GM23248 (cell line): Measurements from ENCODE around the gene HOXA2.

Experiments used
- EZH2 ChIP-seq: fragments of 200-600 bp; sonication (generic); IDR thresholded peaks from 2 replicates; pipeline ENCODE4 v1.6.1; 2018; ENCODE audit warnings: antibody characterized with exemption, mild to moderate bottlenecking; ENCODE audit not compliant: insufficient read depth, poor library complexity, severe bottlenecking
- EZH2phosphoT487 ChIP-seq: fragments of 200-600 bp; sonication (generic); IDR thresholded peaks from 2 replicates; pipeline ENCODE4 v1.6.1; 2018; ENCODE audit warnings: antibody characterized with exemption, moderate library complexity, mild to moderate bottlenecking, low read depth; ENCODE audit not compliant: insufficient read depth

DNA sequence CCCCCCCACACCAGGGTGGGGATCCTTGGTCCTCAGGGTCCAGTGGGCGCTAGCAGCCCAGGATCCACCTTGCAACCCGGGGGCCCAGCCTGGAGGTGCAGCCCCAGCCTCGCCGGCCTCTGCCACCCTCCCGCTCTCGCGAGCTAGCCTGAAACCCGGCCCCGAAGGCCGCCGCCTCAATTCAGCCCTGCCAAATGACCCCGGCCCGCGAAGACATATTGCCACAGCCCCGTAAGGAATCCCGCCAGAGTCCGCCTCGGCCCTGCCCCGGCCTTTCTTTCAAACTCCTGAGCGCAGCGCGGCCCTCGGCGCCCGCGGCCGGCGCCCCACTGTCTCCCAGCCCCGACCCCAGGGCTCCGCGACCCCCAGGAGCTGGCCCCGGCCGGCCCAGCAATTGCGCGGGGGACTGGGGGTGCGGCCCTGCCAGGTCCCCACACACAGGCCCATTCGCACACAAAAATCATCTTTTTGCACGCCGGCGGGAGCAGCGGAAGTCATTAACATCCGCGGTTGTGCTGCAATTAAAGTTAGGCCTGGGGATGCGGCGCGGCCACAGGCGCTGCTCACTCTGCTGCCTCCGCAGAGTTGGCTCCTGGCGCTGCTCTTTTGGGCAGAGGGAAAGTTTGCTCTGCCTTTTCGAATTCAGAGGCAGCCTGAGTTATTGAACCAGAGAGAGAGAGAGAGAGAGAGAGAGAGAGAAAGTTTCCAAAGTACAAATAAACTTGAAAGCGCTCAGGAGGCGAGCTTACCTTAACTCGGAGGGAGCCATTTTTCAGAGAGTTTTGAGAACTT lies 37.0 kb upstream of the HOXA2 start:
- no peak for TF ChIP-seq EZH2phosphoT487
- TF ChIP-seq EZH2: no peak
